Activated naive CD8-positive, alpha-beta T cell treated with anti-CD3 and anti-CD28 coated beads, Interleukin-2, amount 50 U/mL, for 16 hours (primary cell): Measurements from ENCODE around the gene MS4A6E.
"Not testable (repeated sequence)": the region's sequence is repeated elsewhere in the genome, so short reads cannot be mapped to it uniquely, and the experiment has no call there.

ENCODE experiments used
- DNase-seq: peaks from one replicate; pipeline ENCODE4 v3.0.0-alpha.2; 2020; ENCODE audit warnings: low read depth, low spot score

MS4A6E gene

DNA sequence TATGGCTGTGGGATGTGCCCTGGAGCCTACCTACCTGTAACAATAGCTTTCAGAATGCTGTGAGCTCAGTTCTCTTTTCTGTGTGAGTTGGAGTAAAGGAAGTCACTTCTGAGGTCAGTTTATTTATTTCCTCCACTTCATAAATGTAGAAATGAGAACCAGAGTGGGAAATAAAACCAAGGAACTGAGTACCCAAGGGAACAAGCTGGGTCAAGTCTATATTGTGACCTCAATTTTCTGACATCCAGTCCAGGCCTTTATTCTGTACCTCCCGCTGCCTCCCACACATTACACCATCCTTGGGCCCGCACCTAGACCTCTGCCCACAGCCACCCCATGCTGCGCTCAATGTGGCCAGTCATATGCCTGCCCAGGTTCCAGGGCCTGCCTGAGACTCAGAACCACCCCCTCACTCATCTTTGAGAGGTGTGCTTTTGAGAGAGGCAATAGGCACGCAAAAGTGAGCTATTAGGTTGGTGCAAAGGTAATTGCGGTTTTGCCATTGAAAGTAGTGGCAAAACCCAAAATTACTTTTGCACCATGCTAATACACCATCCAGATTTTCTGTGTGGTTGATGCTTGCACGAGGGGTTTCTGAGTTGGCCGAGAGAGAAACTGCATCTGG is 9.8 kb downstream of the MS4A6E start:
- no peak for DNase-seq

DNA sequence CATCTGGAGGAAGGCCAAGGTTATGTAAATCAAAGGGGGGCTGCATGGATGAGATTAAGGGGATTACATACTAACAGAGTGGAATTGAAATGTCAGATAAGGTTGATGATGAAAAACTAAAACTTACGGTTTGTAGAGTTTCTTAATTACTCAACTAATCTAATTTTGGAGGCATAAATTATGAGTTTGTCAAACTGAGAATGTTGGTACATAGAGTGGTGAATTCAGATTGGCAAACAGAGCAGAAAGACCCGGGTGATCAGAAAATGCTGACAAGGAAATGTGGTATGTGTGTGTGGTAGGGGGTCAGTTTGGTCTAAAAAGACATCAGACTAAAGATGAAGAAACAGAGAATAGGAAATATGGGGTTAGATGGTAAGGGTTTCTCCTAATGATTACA is 11.0 kb downstream of the MS4A6E start:
- no peak for DNase-seq

DNA sequence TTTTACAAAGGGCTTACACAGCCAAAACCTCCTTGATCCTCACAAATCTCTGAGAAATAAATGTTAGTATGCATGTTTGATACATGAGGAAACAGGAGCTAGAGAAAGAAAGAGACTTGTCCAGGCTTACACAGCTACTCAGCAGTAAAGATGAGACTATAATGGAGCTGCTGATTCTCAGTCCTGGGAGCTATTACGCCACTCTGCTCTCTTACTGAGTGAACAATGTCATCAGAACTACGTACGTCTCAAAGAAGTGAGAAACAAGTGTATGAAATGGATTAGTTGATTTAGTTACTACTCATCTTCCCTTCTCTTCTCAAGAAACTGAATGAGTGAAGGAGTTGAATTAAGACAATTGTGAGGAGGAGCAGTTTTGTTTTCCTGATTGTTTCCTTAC is 12.3 kb downstream of the MS4A6E start:
- no peak for DNase-seq

DNA sequence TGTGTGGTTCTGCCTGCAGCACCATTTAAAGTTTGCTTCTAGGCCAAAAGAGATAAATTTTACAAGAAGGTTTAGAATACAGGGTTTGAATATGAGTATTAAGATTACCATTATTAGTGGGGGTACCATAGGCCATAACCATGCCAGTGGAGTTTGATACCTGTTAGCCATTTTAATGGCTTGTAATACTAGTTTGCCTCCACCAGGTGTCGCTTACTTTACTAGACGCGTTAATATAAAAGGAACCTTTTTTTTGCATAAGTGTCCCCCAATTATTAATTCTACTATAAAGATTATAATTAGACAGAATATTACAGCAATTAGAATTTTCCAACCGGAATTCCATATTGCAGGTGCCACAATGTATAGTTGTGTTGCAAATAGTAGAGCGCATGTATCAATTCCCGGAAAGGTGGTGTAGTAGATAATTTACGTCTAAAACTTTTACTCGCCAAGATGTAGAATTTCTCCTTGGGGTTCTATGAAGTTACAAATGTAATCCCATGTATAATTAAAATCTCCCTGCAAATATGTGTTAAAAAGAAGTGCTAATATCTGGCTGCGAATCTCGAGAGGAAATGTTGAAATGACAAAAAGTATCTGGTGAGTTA is 16.1 kb downstream of the MS4A6E start:
- no peak for DNase-seq

DNA sequence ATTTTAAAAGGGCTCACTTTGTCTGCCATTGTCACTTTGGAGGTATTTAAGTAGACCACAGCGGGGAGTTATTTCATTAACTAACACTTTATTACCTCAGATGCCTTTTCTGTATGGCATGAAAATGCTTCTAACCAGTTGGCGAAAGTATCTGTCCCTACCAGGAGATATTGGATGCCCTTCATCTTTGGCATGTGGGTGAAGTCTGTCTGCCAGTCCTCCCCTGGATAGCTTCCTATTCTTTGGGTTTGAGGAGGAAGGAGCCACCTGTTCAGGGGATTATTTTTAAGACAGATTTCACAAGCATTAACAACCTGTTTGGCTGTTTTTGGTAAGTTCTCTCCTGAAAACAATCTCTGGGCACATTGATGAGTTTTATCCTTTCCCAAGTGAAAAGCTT is 17.1 kb downstream of the MS4A6E start:
- DNase-seq, result no peak

DNA sequence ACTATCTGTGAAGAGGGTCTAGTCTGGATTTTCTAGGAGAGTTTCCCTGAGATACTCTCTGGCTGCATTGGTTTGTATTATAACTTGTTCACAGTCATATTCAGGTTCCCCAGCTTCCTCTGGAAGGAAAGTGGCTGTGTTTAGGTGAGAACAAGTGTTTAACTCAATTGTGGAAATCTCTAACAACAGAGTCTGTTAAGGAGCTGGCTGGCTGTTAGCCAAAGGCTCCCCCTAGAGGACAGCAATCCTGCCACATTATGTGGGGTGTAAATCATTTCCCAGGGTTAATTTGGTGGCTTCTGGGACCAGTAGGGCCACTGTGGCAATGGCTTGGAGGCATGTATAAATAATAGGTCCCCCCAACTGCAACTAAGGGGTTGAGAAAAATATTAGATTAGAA is 18.4 kb downstream of the MS4A6E start:
- DNase-seq, result no peak

DNA sequence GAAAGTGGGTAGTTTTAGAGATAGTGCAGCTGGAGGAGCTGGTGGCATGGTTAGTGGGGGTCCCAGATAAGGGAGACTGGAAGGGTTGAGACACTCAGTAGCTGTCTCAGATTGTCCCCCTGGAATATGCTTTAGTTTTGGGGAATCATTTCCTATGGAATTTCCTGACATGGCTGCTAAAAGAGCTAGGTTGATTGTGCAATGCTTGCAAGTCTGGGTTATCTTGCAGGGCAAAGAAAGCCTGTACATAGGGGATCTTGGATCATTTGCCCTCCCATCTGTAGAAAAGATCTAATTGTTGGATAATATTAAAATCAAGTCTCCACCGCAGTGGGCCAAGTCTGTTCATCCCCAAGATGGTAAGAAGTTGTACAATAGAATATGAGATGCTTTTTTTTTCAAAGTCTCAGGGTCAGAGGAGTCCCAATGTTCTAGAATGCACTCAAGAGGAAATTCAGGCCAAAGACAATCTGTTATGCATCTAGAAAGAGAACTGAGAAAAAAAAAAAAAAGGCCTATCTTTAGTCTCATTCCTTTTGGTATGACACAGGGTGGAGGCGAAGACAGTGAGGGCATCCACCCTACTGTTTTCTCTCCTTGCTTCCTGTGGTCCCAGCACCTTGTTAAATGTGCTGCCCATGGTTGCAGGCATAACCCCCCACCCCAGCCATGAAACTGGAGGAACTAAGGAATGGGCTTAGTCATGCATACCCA is 20.2 kb downstream of the MS4A6E start:
- DNase-seq, result no peak

DNA sequence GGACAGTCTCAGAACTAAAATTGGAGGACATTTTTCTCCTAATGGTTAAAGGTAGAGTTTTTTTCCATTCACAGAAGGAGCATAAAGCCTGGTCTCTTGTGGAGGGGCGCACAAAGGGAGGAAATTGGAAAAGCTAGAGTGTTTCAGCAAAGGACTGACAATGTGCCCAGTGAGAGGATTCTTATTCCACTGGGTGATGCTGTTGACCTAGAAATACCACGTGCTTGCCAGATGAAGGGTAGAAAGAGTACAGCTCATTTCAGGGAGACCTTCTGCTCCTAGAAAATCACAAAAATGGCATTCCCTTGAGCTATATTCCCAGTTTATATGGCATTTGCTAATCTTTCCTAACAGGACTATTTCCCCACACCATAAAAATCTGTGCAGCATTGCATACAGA is 21.1 kb downstream of the MS4A6E start:
- no peak for DNase-seq

DNA sequence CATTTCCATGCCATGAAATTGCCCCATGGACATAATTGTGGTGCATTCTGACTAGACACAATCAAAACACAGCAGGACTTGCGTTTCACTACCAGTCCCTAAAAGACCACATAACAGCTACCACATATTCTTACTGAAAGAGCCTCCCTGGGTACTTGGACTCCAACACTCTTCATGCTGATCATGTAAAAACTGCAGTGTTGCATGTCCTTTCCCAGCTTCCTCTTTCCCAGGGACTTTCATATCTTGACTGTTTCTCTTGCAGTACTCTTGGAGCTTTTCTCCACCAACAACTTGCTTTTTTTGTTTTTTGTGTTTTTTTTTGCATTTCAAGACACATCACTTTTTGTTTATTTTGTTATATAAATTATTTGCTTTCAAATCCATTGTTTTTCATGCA is 22.9 kb downstream of the MS4A6E start:
- no peak for DNase-seq

DNA sequence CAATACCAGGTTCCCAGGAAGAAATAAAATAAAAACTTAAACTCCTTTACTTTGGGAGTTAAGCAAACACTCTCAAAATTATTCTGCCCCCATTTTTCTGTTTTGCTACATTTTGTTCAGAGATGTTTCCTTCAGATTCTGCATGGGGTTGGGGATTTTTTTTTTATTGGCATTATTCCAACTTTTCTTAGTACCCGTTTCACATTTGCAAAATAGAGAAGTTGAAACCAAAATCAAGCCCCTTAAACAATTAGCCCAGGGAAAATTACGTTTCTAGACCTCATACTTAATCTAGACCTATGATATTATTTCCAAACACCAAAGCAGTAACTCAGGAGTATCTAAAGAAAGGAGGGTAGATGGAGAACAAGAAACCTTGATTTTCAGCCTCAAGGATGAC is 30.7 kb downstream of the MS4A6E start:
- no peak for DNase-seq

DNA sequence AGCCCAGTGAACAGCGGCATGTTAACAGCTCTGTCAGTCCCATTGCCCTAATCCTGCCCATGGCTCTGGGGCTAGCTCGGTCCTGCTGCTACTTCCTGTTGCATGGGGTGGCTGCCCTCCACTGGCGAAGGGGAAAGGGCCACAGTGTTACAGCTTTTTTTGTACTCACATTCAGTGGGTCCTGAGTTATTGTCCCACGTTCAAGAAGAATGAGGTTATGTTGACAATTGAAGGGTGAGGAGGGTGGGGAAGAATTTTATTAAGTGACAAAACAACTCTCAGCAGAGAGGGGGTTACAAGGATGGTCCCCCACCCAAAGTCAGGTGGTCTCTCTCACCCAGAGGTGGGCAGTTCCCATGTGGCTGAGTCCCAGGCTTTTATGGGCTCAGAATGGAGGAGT is 33.6 kb downstream of the MS4A6E start:
- no peak for DNase-seq

DNA sequence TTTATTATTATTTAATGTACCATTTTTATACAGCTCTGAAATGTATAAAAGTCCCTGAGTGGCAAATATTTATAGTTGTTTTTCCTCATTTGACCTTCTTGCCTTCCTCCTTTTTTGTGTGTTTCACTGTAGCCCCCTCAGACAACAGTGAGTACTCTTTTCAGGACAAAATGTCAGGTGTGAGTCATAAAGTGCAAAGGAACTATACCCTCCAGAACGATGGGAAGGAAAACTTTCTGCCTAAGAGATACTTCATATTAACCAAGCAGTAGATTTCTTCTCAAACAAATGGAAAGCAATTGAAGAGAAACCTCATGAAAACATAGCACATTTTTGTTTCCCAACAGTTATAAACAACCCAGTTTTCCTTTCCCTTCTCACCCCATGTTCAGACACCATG is 35.2 kb downstream of the MS4A6E start:
- no peak for DNase-seq

DNA sequence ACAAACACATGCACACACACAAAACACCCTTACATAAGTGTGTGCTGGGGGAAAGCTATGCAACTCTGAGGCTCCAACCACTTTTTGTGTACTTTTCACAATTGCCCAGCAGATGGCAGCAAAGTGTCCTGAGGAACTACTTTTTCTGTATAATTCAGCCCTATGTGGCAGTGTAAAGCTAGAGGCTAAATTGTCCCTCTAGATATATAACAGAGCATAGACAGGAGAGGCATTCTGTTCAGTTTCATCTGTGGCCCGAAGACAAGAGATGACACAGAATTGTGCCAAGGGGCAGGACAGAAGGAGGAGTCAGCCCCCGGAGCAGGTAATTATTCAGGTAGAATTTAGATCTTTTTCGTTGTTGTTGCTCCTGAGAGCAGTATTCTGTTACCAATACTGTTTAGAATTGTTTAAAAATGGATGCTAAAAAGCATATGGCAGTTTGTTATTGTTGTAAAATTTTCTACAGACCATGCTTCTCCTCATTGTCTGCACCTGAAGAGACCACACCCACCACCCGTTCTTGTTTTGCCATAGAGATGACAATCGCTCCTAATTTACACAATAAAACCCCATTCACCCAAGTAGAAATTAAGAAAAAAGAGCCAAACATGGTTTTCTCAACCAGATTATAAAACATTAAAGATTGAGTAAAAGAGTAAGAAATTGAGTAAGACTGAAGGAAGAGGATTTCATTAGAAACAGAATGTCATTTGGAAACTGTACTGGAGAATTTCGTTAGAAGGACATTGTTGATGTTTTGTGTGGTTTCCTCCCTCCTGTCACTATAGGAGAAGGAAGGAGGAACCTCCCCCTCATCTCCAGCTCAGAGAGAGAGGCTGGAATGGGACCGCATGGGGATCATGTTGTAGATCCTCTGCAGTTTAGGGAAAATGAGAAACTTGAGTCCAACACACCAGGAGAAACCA is 36.8 kb downstream of the MS4A6E start:
- DNase-seq, result peak; percentile 4

DNA sequence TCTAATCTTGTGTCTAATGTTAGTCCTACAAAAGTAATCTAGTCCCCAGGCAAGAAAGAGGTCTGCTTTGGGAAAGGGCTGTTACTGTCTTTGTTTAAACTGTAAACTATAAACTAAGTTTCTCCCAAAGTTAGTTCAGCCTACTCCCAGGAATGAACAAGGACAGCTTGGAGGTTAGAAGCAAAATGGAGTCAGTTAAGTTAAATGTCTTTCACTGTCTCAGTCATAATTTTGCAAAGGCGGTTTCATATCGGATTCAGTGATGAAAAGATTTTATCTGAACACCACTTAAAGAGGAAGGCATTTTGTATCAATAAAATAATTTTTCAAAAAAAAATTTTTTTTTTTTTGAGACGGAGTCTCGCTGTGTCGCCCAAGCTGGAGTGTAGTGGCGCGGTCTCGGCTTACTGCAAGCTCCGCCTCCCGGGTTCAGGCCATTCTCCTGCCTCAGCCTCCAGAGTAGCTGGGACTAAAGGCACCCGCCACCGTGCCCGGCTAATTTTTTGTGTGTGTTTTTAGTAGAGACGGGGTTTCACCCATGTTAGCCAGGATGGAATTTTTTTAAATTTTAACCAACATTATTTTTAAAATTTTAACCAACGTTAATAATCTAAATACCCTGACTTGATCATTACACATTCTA is 39.3 kb downstream of the MS4A6E start:
- DNase-seq, result not testable (repeated sequence)

DNA sequence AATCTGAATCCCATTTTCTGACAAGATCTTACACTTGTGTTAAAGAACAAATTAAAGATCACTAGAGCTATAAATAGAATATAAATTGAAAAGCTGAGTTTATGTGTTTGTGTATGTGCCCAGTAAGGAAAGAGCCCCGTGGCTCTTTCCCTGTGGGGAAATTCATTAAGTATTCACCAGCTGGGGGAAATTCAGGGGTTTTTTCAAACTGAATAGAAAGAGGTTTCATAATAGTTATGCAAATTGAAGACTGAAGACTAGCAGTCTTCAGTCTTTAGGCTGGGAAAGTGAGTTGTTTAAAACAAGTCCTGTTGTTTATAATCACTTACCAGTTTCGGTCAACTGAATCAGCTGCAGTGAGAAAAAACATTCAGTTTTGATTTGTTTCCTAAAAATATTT is 40.0 kb downstream of the MS4A6E start:
- DNase-seq, result no peak

DNA sequence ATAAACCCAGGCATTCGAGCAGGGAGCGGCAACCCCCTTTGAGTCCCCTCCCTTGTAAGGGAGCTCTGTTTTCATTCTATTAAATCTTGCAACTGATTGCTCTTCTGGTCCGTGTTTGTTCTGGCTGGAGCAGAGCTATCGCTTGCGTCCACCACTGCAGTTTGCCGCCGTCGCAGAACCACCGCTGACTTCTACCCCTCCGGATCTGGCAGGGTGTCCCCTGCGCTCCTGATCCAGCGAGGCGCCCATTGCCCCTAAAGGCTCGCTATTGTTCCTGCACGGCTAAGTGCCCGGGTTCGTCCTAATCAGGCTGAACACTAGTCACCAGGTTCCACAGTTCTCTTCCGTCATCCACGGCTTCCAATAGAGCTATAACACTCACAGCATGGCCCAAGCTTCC is 40.8 kb downstream of the MS4A6E start:
- no peak for DNase-seq

DNA sequence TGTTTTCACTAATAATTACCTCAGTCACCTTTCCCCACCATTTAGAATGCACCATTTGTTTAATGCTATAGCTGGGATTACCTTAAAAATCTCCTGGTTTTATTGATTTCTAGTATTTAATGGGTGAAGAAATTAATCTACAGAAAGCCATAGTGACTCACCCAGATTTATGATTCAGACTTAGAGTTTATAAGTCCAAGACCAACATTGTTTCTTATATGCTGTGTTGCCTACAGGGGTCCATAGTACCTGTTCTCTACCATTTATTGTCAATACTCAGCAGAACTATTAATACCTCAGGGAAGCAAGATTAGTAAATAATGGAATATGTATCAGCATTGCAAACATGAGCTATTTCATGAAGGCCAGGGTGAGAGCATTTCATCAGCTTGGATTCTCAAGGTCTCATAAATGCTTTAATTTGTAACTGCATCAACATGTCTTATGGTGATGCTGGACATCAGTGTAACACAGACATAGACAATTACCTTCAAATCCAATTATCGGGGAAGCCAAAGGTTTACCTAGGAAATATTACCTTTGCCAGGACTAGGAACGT is 43.3 kb downstream of the MS4A6E start:
- DNase-seq, result no peak

DNA sequence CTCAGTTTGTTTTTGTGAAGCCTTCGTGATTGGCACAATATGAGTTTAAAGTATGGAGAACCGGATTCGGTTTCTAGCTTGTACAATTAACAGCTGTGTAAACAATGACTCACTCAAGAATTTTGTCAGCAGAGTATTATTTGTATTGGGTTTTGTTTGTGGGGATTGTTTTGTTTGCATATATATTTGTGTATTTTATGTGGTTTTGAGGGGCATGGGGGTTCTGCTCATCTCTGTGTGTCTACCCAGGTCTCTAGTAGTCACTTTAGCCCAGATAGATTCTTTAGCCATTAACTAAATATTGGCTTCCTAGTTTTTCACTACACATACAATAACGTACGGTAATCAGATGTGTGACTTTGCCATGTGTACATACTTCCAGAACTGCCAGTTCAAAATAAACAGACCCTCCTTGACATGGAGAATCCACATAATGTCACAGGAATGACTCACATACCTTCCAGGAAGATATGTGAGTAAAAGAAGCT is 43.8 kb downstream of the MS4A6E start:
- no peak for DNase-seq

DNA sequence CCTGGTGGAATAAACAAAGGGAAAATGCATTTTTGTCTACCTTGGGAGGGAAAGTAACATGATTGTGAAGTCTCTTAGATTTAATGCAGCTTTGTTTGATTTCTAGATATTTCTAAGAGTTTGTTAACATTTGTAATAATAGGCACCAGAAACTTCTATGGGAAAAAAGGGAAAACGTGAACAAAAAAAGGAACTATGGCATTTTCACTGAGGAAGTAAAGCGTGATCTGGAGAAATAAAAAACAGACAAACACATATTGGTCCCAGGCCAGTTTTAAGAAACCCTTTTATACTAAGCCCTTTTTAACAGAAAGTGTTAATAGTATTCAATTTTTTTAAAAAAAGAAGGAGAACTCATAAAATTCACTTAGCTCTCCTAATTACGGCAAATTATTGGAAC is 44.3 kb downstream of the MS4A6E start:
- no peak for DNase-seq

DNA sequence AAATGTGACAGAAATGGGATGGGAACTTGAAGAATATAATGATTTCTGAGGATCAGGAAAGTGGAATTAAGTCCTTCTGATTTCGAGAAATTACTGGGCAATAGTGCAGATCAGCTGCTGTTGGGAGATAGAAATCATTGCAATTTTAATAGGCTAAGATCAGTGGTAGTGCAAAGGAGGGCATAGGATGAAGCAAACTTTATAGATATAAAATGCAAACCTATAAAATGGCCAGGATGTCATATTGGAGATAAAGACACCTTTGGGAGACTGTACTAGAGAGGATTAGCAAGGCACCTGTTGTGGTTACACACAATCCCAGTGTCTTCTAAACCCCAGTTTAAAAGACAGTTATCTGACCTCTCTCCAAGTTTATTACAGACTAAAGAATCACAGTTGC is 44.8 kb downstream of the MS4A6E start:
- no peak for DNase-seq

DNA sequence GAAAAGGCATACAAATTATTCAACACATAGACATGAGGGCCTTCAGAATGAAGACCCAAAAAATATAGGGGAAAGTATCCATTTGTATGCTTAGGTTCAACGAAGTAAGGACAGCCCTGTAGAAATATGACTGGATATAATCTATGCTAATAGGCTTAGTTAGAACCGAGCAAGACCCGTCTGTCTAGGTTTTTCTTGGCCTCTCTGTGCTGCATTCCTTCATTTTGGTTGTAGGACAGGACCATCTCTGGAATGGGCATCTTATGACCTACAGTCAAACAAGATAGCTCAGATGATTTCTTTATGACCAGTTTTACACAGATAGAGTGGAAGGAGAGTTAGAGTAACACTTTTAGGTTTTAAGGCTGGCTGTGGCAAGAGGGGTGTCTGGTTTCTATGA is 45.7 kb downstream of the MS4A6E start:
- DNase-seq, result no peak
